ENCODE measurements around the gene SPNS3. TPM values are rescaled to one million over a fixed set of nuclear protein-coding genes. Genes with fewer than 3 reads are reported as not detected.

The SPNS3 gene
- total and polyA plus RNA-seq, 2 donors (not counting 3 experiments of a cell fraction or from before 2014, with no cell fraction given) = 0.18 to 0.66 TPM

DNA sequence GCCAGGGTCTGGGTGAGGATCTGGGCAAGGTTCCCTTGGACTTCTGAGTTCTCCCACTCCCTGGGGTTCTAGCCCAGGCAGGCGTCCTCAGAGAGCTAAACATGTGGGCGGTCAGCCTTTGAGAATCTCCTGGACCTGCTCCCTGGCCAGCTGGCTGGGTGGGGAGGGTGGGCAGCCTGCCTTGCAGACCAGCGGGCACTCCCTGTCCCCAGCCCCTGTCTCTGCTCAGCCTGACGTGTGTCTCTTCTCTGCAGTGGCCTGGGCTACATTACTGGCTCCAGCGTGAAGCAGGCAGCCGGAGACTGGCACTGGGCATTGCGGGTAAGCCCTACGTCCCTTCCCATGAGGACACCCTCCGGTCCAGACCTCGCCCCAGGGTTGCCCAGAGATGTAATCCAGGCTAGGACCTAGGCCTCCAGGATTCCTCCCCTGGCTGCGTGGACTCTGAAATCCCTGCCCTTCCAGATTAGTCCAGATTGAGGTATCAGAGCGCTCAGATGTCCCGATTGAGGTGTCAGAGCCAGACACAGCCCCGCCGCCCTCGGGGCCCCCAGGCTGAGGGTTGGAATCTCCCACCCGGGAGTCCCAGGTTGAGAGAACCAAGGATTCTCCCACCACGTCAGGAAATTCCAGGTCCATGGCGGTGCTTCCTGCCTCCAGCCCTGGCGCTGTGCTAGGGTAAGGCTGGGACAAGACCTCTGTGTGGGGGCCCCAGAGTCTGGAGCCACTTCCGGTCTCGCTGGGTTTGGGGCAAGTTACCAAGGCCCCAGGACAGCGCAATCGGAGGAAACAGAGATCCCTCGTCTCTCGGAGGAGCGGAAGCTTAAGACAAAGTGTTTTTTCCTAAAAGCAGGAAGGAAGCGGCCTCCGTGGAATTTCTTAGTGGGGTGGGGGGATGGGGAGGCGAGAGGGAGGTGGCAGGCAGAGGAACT, 97.3 kb downstream of the SPNS3 start:
- Histone ChIP-seq H3K4me2 (ENCODE audit: insufficient read depth, low read length) (peak overlapping the region; percentile 27), H2AFZ (ENCODE audit: low read depth, low read length) (peak overlapping the region; percentile 28), H3K79me2 (ENCODE audit: control insufficient read depth, insufficient read depth, low read length) (no peaks in the 10 kb centered on the region), H3K36me3 (ENCODE audit: control insufficient read depth in 2 of 2, extremely low read depth in 1 of 2, insufficient read depth in 2 of 2, low read length in 2 of 2) (peaks cover 0 to 10% of the 10 kb centered on the region in 2 experiments), H4K20me1 (replicated peaks; ENCODE audit: control insufficient read depth, extremely low read depth, insufficient read depth, low read length) (no peaks in the 10 kb centered on the region), H3K9me1 (replicated peaks; ENCODE audit: control insufficient read depth, extremely low read depth, insufficient read depth, low read length) (no peaks in the 10 kb centered on the region), H3K9ac (replicated peaks; ENCODE audit: extremely low read depth, insufficient read depth, low read length) (peak overlapping the region; percentile 49), H3K27me3 (ENCODE audit: control insufficient read depth in 2 of 2, insufficient read depth in 2 of 2, low read length in 2 of 2) (no peaks in the 10 kb centered on the region), H3K9me3 (replicated peaks; ENCODE audit: control insufficient read depth, insufficient read depth, low read length) (no peaks in the 10 kb centered on the region), H3K4me1 (ENCODE audit: control insufficient read depth, extremely low read depth, insufficient read depth, low read length) (peaks cover 57% of the 10 kb centered on the region), H3K4me3 (replicated peaks in 1 of 3; ENCODE audit: insufficient read depth in 1 of 3, low read depth in 1 of 3, low read length in 3 of 3) (no peak overlapping the region), H3K27ac (ENCODE audit: insufficient read depth, low read depth, low read length) (peak overlapping the region; percentile 89)
- ChIA-PET CTCF (interaction anchor here (0.5 to 1.0 kb wide), 5 partner anchors 9 to 110 kb away, joined by 3 to 6 read pairs (median 3); no protein-coding TSS in a partner anchor), POLR2A (no interaction called here)
- dilution Hi-C loops (cut with MboI; ENCODE audit: extremely low pct_ligation_motif_present, low sequenced_read_pairs) (no loop called here), intact Hi-C loops (cut with micrococcal nuclease) (loop anchor here (1.0 to 2.0 kb wide), 3 partner anchors 12 to 110 kb away; no protein-coding TSS in a partner anchor)
- BruUV-seq (replicated peaks) = TSS peak; percentile 12
- TF ChIP-seq FOS (IDR thresholded peaks at IDR 0.05; ENCODE audit: borderline replicate concordance, insufficient read depth, low read length) (peak; percentile 41), EZH2 (IDR thresholded peaks at IDR 0.05; ENCODE audit: borderline replicate concordance, low read depth, low read length, severe bottlenecking) (no peak), JUN (IDR thresholded peaks at IDR 0.05; ENCODE audit: borderline replicate concordance, insufficient read depth, insufficient read length, low read depth) (peak; percentile 45), POLR2AphosphoS5 (IDR thresholded peaks at IDR 0.05; ENCODE audit: insufficient read depth, low read depth, low read length) (peak; percentile 88), POLR2A (IDR thresholded peaks at IDR 0.05; ENCODE audit: low read depth, low read length) (peak; percentile 63), MYC (IDR thresholded peaks at IDR 0.05; ENCODE audit: low read depth, low read length) (no peak), GATA2 (IDR thresholded peaks at IDR 0.05; ENCODE audit: insufficient read depth, insufficient read length, low read depth, low read length) (peak; percentile 83)
- TF ChIP-seq, protein P1, sequence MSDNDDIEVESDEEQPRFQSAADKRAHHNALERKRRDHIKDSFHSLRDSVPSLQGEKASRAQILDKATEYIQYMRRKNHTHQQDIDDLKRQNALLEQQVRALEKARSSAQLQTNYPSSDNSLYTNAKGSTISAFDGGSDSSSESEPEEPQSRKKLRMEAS (IDR thresholded peaks at IDR 0.05; ENCODE audit: insufficient read depth, insufficient read length) = no peak
- TF ChIP-seq, protein P2, sequence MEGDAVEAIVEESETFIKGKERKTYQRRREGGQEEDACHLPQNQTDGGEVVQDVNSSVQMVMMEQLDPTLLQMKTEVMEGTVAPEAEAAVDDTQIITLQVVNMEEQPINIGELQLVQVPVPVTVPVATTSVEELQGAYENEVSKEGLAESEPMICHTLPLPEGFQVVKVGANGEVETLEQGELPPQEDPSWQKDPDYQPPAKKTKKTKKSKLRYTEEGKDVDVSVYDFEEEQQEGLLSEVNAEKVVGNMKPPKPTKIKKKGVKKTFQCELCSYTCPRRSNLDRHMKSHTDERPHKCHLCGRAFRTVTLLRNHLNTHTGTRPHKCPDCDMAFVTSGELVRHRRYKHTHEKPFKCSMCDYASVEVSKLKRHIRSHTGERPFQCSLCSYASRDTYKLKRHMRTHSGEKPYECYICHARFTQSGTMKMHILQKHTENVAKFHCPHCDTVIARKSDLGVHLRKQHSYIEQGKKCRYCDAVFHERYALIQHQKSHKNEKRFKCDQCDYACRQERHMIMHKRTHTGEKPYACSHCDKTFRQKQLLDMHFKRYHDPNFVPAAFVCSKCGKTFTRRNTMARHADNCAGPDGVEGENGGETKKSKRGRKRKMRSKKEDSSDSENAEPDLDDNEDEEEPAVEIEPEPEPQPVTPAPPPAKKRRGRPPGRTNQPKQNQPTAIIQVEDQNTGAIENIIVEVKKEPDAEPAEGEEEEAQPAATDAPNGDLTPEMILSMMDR (IDR thresholded peaks at IDR 0.05; ENCODE audit: extremely low read depth in 1 of 2, insufficient read depth in 1 of 2, low read depth in 1 of 2, low read length in 2 of 2) = no peak
- FAIRE-seq = peak; percentile 99
- DNase-seq (ENCODE audit: low read depth, low spot score) = peak; percentile 97

All from endothelial cell of umbilical vein (primary cell).